ENCODE measurements around the gene TMEM169.
"Not testable (repeated sequence)": the region's sequence is repeated elsewhere in the genome, so short reads cannot be mapped to it uniquely, and the experiment has no call there.

The TMEM169 gene

GRCh38 chr2:216072473-216072872 is 9.2 kb upstream of the TMEM169 start:
- DNase-seq = no peak

- no peak for DNase-seq
Observed at GRCh38 chr2:216073773-216074172, 7.9 kb upstream of the TMEM169 start.

GRCh38 chr2:216074380-216074779 is 7.3 kb upstream of the TMEM169 start:
- DNase-seq = no peak

GRCh38 chr2:216074794-216075193 is 6.9 kb upstream of the TMEM169 start:
- DNase-seq = no peak

- no peak for DNase-seq
Observed at GRCh38 chr2:216075510-216076485, 5.9 kb upstream of the TMEM169 start.

GRCh38 chr2:216078776-216079175 is 2.9 kb upstream of the TMEM169 start:
- no peak for DNase-seq

- DNase-seq = not testable (repeated sequence)
Observed at GRCh38 chr2:216080048-216080447, 1.7 kb upstream of the TMEM169 start.

- DNase-seq = no peak
Observed at GRCh38 chr2:216081012-216081411, 707 bp upstream of the TMEM169 start.

GRCh38 chr2:216082117-216082711 is 495 bp downstream of the TMEM169 start:
- DNase-seq = no peak

- no peak for DNase-seq
Observed at GRCh38 chr2:216082805-216083204, 1.1 kb downstream of the TMEM169 start.

- DNase-seq = no peak
Observed at GRCh38 chr2:216083464-216084281, 2.0 kb downstream of the TMEM169 start.

- no peak for DNase-seq
Observed at GRCh38 chr2:216084547-216084946, 2.8 kb downstream of the TMEM169 start.

GRCh38 chr2:216086207-216086893 is 4.6 kb downstream of the TMEM169 start:
- no peak for DNase-seq

- no peak for DNase-seq
Observed at GRCh38 chr2:216090369-216090786, 8.7 kb downstream of the TMEM169 start.

GRCh38 chr2:216092646-216093045 is 10.9 kb downstream of the TMEM169 start:
- no peak for DNase-seq

GRCh38 chr2:216094701-216095100 is 13.0 kb downstream of the TMEM169 start:
- no peak for DNase-seq

GRCh38 chr2:216098421-216099334 is 17.0 kb downstream of the TMEM169 start:
- DNase-seq = no peak

- no peak for DNase-seq
Observed at GRCh38 chr2:216101109-216101508, 19.4 kb downstream of the TMEM169 start.

- no peak for DNase-seq
Observed at GRCh38 chr2:216103213-216103612, 21.5 kb downstream of the TMEM169 start.

GRCh38 chr2:216104691-216105090 is 23.0 kb downstream of the TMEM169 start:
- DNase-seq = no peak

GRCh38 chr2:216107320-216107719 is 25.6 kb downstream of the TMEM169 start:
- DNase-seq = no peak

GRCh38 chr2:216107760-216108159 is 26.0 kb downstream of the TMEM169 start:
- no peak for DNase-seq
